H4 (cell line): ENCODE data around the gene CIROP. TPM values are rescaled to one million over a fixed set of nuclear protein-coding genes. Genes with fewer than 3 reads are reported as not detected.

Experiments used
- DNase-seq: peaks from one replicate; pipeline ENCODE4 v3.0.0-alpha.2; 2015; ENCODE audit warnings: low spot score
- total RNA-seq: library from RNA; depleted of rRNA; stranded (reverse); fragments of >200 nt; shearing (Covaris generic); gene quantifications from 2 replicates; pipeline ENCODE4 v1.2.3, GENCODE V29; 2014

The CIROP gene
- total RNA-seq, 1 experiment from 2014 or later, result not detected

GRCh38 chr14:23067847-23068788, 36.7 kb downstream of the CIROP start:
- no peak for DNase-seq

GRCh38 chr14:23066855-23067744, 37.7 kb downstream of the CIROP start:
- no peak for DNase-seq

GRCh38 chr14:23066368-23066767, 38.4 kb downstream of the CIROP start:
- no peak for DNase-seq

GRCh38 chr14:23063601-23064000, 41.2 kb downstream of the CIROP start:
- no peak for DNase-seq

- peak; percentile 87 for DNase-seq
Measured at GRCh38 chr14:23062002-23062401, 42.8 kb downstream of the CIROP start.

GRCh38 chr14:23060536-23061260, 44.1 kb downstream of the CIROP start:
- no peak for DNase-seq

GRCh38 chr14:23058654-23059504, 45.9 kb downstream of the CIROP start:
- no peak for DNase-seq

- DNase-seq, result peak; percentile 81
Measured at GRCh38 chr14:23057757-23058653, 46.8 kb downstream of the CIROP start.

- DNase-seq, result peak; percentile 58
Measured at GRCh38 chr14:23056956-23057756, 47.6 kb downstream of the CIROP start, which contains the start of gene CDH24. TSS of gene CDH24 (minus strand) at chr14:23057520. CDS start at chr14:23055733, 1,787 bp downstream.

GRCh38 chr14:23056145-23056955, 48.4 kb downstream of the CIROP start:
- DNase-seq, result peak; percentile 65

- no peak for DNase-seq
Measured at GRCh38 chr14:23055621-23056144, 49.1 kb downstream of the CIROP start.

GRCh38 chr14:23055147-23055550, 49.6 kb downstream of the CIROP start:
- no peak for DNase-seq

GRCh38 chr14:23054000-23054811, 50.6 kb downstream of the CIROP start:
- no peak for DNase-seq

- no peak for DNase-seq
Measured at GRCh38 chr14:23053426-23053825, 51.4 kb downstream of the CIROP start.

GRCh38 chr14:23052671-23053070, 52.1 kb downstream of the CIROP start:
- DNase-seq, result no peak

GRCh38 chr14:23052182-23052623, 52.6 kb downstream of the CIROP start:
- DNase-seq, result no peak
